ENCODE data around the gene CELA3A.
"Not testable (repeated sequence)": the region's sequence is repeated elsewhere in the genome, so short reads cannot be mapped to it uniquely, and the experiment has no call there.

Gene CELA3A

DNA sequence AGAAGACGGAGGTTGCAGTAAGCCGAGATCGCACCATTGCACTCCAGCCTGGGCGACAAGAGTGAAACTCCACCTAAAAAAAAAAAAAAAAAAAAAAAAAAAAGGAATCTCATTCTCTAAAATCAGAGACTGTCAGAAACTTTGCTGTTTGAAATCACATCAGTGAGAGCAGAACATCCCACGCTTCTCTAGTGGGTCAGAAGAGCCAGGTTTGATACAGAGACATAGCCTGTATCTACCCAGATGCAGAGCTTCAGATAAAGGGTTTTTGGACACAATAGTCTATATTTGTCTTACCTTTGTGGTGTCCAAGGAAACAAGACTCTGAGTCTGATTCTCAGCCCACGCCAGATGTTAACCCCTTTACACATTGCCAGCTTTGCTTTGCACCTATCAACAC, 19.6 kb downstream of the CELA3A start:
- DNase-seq = no peak

DNA sequence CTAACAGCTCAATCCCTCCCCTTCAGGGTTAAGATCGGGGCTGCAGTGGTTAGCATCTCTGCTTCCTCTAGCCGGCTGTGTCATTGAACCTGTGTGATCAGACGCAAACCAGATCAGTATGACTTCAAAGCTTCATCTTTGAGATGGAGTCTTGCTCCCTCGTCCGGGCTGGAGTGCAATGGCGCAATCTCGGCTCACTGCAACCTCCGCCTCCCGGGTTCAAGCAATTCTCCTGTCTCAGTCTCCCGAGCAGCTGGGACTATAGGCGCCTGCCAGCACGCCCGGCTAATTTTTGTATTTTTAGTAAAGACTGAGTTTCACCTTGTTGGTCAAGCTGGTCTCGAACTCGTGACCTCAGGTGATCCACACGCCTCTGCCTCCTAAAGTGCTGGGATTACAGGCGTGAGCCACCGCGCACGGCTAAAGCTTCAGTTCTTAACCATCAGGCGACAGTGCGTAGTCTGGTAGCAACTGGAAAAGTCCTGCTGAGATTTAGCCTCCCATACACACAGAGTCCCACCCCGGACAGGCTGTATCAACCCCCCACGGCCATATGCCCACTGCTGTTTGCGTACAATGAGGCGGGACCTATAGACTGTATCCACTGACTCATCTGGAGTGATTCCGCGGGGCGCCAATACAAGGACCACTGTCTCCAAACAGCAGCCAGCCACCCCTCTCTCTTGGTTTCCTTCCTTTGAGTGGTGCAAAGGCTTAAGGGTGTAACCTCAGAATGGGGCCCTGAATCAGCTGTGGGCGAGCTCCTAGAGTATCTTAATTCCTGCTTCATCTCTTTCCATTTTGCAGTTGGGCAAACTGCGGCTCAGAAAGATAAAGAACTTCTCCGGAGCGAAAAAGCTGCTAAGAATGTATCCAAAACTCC, 23.3 kb downstream of the CELA3A start:
- DNase-seq = peak; percentile 82

DNA sequence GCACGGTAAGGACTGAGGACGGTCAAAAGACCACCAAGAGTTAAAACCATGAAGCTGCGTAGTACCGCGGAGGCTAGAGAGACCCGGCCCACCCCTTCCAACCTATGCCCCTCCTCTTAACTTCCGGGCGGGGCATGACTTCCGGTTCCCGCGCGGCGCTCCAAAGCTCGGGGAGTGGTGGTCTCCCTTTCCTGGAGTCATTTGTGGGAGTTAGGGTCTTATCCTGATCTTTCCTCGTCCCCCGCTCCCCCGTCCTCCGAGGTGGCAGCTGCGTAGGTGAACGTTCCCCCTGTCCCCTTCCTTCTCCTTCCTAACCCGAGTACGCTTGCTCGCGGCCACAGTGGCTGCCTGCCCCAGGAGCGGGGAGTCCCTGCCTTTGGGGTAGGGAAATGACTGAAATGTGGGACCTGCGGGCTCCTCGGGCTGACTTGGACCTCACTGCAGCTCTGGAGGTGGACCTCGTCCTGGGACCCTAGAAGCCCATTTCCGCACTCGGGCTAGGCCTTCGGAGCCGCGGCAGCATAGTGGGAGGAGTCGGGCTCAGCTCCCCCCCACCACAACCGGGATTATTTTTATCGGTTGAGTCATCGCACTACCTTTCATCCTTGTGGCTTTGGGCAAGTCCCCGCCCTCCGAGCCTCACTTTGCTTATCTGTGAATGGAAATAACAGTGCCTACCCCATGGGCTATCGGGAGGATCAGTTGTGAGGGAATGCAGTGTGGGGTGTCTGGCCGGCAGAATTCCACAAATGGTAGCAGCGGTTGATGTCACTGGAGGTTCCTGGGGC, 24.1 kb downstream of the CELA3A start:
- DNase-seq = peak; percentile 84

GRCh38 chr1:22026924-22027289, 25.4 kb downstream of the CELA3A start:
- DNase-seq = no peak

DNA sequence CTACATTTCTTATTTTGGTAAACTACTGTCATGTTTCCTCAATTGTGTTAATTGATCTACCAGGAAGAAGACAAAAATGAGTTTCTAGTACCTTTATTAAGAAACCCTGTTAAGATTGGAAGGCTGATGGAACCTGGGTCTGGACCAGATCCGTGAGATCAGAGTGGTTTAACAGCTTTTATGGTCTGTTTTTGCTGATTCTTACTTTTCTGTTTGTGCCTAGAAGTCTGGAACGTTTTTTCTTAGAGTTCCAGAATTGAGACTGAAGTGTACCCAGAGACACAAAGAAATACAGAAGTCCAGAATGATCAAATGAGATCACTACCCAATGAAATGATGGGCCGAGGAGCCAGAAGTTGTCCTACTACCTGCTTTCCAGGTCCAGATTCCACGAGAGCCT, 28.6 kb downstream of the CELA3A start:
- DNase-seq = no peak

- DNase-seq = no peak
These were observed 29.0 kb downstream of the CELA3A start for GRCh38 chr1:22030473-22030872.

- peak; percentile 41 for DNase-seq
These were observed 29.9 kb downstream of the CELA3A start for GRCh38 chr1:22031214-22031962.

DNA sequence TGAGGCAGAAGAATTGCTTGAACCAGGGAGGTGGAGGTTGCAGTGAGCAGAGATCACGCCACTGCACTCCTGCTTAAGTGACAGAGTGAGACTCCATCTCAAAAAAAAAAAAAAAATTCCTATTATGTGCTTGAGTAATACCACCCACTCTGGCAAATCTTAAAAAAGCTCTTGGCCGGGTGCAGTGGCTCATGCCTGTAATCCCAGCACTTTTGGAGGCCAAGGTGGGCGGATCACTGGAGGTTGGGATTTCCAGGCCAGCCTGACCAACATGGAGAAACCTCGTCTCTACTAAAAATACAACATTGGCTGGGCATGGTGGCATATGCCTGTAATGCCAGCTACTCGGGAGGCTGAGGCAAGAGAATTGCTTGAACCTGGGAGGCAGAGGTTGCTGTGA, 33.4 kb downstream of the CELA3A start:
- not testable (repeated sequence) for DNase-seq

DNA sequence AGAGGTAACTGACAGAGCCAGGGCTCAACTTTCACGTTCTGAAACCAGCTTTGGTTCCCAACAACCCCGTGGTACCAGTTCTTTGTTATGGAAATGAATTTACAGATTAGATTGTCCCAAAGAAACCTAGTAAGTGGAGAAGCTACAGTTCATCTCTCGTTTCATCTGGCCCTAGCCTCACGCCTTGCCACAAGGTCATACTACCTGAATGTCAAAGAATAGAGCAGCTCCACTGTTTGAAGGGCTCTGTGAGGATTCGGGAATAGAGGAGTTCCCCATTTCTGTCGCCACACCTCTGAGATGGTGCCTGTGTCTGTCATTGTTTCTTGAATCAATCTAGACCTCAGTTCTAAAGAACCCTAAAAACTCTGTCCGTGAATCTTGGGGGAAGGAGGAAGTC, 36.1 kb downstream of the CELA3A start:
- no peak for DNase-seq

GRCh38 chr1:22038036-22038435, 36.6 kb downstream of the CELA3A start:
- DNase-seq = no peak

GRCh38 chr1:22039594-22040285, 38.3 kb downstream of the CELA3A start:
- peak; percentile 95 for DNase-seq

GRCh38 chr1:22040286-22040623, 38.8 kb downstream of the CELA3A start:
- no peak for DNase-seq

- DNase-seq = no peak
These were observed 40.0 kb downstream of the CELA3A start for GRCh38 chr1:22041505-22041904.

DNA sequence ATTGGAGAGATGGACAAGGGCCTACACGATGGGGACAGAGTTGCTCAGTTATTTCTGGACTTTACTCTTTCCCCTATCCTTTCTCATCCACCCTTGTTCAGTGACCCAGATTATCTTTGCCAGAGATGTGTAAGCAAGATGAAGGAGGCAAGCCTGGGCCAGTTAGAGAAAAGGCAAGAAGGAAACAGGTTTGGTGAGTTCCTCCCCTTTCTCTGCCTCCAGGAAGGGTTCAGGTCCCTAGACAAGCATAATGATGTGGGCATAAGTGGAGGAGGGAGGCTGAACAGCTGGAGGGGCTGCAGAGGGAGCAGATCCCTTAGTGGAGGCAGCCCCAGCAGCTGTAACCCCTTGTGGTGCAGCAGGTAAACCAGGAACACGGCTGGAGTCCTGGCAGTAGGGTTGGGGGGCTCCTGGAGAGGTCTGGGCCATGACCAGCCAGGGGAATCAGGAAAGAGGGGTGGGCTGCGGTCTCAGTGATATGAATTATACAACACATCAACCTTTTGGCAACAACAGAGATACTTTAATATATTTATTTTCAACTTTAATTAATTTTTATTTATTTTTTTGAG, 41.8 kb downstream of the CELA3A start:
- DNase-seq = no peak

- no peak for DNase-seq
These were observed 43.4 kb downstream of the CELA3A start for GRCh38 chr1:22044690-22045420.

DNA sequence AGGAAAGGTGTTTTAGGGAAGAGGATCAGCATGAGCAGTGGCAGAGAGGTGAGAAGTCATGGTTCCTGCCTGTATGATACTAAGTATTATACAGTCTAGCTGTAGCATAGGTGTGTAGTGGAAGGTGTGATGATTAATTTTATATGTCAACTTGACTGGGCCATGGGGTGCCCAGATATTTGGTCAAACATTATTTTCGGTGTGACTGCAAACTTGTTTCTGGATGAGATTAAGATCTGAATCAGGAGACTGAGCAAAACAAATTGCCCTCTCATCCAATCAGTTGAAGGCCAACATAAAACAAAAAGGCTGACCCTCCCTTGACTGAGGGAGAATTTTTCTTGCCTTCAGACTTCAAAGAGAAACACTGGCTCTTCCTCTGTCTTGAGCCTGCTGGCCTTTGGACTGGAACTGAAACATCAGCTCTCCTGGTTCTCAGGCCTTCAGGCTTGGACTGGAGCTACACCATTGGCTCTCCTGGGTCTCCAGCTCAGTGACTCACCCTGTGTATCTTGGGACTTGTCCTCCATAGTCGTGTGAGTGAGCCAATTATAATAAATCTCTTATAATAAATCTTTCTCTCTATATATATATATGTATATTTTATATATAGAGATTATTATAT, 44.3 kb downstream of the CELA3A start:
- DNase-seq = no peak

DNA sequence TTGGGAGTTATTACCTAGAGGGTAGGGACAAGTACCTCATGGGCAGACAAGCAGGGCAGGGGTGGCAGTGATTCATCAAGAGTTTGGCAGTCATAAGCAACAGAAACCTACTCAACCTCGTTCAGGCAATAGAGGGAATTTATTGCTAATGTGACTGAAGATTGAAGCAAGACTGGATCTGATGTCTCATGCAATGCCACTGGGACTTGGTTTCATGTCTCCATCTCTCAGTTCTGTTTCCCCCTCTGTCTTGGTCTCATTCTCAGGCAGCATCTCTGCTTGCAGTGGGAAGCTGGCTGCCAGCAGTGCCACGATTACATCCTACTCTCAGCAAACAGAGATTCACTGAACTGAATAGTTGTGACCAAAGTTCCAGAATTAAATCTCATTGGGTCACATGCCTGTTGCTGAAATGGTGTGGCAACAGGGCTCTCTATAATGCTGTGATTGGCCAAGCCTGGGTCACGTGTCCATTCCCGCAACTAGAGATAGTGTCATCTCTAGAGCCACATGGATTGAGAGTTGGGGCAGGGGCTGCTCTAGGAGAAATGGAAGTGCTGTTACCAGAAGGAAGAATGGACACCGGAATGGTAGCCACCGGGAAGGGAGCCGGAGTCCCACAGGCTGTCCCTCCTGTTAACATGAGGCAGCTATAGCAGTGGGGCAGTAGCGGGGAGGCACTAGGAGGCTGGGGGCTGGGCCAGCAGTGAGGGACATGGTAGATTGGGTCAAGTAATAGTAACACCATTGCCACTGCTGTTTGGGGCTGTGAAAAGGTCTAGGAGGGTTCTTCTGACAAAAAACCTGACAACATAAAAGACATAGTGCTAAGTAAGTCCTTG, 47.1 kb downstream of the CELA3A start:
- DNase-seq = no peak

DNA sequence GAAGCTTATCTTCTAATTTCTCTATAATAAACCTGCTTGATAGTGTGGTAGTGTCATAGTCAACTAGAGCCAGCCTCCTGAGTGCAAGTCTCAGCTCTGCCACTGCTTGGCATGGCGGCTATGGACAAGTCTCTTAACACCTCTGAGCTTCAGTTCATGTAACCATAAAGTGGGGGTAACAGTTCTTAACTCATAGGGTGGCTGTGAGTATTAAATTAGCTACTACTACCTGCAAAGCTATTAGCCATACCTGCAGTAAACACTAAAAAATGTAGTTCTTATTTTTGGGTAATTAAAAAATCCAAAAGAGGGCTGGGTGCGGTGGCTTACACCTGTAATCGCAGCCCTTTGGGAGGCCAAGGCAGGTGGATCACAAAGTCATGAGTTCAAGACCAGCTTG, 48.9 kb downstream of the CELA3A start:
- no peak for DNase-seq

- no peak for DNase-seq
These were observed 50.2 kb downstream of the CELA3A start for GRCh38 chr1:22051607-22052114.

Measured in GDM1 (cell line).